Testis (tissue), 2 donors: ENCODE results near the gene BRD4.

Experiments
- POLR2A ChIP-seq: fragments of 450-650 bp; IDR thresholded peaks from one replicate; pipeline ENCODE4 v1.6.1; 2017; ENCODE audit warnings: antibody characterized with exemption, mild to moderate bottlenecking, moderate library complexity
- TF ChIP-seq, protein P1 (sequence below), 3 experiments: fragments of 450-650 bp in 2 of 3; fragments of 200-600 bp in 1 of 3; sonication (generic) in 1 of 3; IDR thresholded peaks; one replicate each; pipeline ENCODE4 v1.5.1; 2016 to 2019; ENCODE audit warnings: antibody characterized with exemption in 3 of 3, mild to moderate bottlenecking in 2 of 3, moderate library complexity in 1 of 3

DNA sequence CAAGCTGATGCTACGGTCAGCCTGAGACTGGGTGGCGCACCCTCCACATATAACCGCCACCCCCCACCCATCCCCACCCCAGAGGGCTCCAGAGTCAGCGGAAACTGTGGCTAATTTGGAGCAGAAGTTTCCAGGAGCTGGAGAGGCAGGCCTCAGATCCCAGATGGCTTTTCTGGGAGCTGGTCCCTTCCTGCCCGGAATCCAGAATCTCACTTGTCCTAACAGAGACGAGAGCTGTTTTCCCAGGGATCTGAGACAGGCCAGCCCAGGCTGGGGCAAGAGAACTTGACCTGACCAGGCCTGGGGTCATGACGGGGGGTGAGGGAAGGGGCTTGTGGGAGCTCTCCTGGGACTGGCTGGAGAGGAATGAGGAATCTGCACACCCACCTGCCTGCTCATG lies 106.6 kb downstream of the BRD4 start:
- TF ChIP-seq, protein P1, sequence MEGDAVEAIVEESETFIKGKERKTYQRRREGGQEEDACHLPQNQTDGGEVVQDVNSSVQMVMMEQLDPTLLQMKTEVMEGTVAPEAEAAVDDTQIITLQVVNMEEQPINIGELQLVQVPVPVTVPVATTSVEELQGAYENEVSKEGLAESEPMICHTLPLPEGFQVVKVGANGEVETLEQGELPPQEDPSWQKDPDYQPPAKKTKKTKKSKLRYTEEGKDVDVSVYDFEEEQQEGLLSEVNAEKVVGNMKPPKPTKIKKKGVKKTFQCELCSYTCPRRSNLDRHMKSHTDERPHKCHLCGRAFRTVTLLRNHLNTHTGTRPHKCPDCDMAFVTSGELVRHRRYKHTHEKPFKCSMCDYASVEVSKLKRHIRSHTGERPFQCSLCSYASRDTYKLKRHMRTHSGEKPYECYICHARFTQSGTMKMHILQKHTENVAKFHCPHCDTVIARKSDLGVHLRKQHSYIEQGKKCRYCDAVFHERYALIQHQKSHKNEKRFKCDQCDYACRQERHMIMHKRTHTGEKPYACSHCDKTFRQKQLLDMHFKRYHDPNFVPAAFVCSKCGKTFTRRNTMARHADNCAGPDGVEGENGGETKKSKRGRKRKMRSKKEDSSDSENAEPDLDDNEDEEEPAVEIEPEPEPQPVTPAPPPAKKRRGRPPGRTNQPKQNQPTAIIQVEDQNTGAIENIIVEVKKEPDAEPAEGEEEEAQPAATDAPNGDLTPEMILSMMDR (IDR thresholded peaks at IDR 0.05), result no peak
- TF ChIP-seq POLR2A, result no peak
